ENCODE measurements around the gene OR6S1. TPM values are rescaled to one million over a fixed set of nuclear protein-coding genes. Genes with fewer than 3 reads are reported as not detected.

The OR6S1 gene
- total RNA-seq, 2 experiments from 2014 or later, result not detected

- intact Hi-C loops (cut with micrococcal nuclease), result loop anchor here (1.0 to 5.0 kb wide), 3 partner anchors 24 to 197 kb away; partner anchors contain the start of genes APEX1 and TEP1
- H3K4me1 Mint-ChIP-seq (ENCODE audit: low read depth), result peaks cover under 1% of the 10 kb centered on the region
- no peaks in the 10 kb centered on the region for H3K9me3 Mint-ChIP-seq
- ATAC-seq (peak; percentile 19), DNase-seq (peak; percentile 73)
- H3K27ac Mint-ChIP-seq, result no peak overlapping the region
- H3K36me3 Mint-ChIP-seq (ENCODE audit: low read depth), result no peaks in the 10 kb centered on the region
- no peak overlapping the region for H3K4me3 Mint-ChIP-seq
- CTCF ChIA-PET, result interaction anchor here (0.7 to 7.3 kb wide), 34 partner anchors 9 to 303 kb away, joined by 3 to 104 read pairs (median 4); partner anchors contain the start of genes APEX1, PARP2, PIP4P1 and RNASE11
- TF ChIP-seq CTCF (IDR thresholded peaks at IDR 0.05), result peak; percentile 100
- POLR2A ChIA-PET, result interaction anchor here (0.8 to 1.5 kb wide), 6 partner anchors 73 to 266 kb away, joined by 3 to 7 read pairs (median 4); partner anchors contain the start of genes APEX1, OSGEP and PARP2
- H3K27me3 Mint-ChIP-seq, result no peaks in the 10 kb centered on the region
Observed at GRCh38 chr14:20609215-20610001, 32.1 kb downstream of the OR6S1 start.

- ChIA-PET POLR2A (interaction anchor here (1.4 kb wide), 1 partner anchor 265 kb away, joined by 7 read pairs; the partner anchor contains the start of gene PARP2), CTCF (interaction anchor here (0.6 to 7.3 kb wide), 24 partner anchors 8 to 302 kb away, joined by 3 to 104 read pairs (median 4); partner anchors contain the start of genes PARP2, PIP4P1, RNASE11 and RNASE4)
- Mint-ChIP-seq H3K27me3 (no peaks in the 10 kb centered on the region), H3K4me1 (ENCODE audit: low read depth) (no peaks in the 10 kb centered on the region), H3K36me3 (ENCODE audit: low read depth) (no peaks in the 10 kb centered on the region), H3K9me3 (no peaks in the 10 kb centered on the region), H3K4me3 (no peak overlapping the region), H3K27ac (no peak overlapping the region)
- ATAC-seq (no peak), DNase-seq (no peak)
- intact Hi-C loops (cut with micrococcal nuclease), result loop anchor here (1.0 kb wide), 2 partner anchors 25 to 77 kb away; no protein-coding TSS in a partner anchor
- TF ChIP-seq CTCF (IDR thresholded peaks at IDR 0.05), result no peak
Observed at GRCh38 chr14:20608383-20609110, 32.9 kb downstream of the OR6S1 start.

- ChIA-PET CTCF (interaction anchor here (0.7 to 7.3 kb wide), 7 partner anchors 20 to 280 kb away, joined by 3 to 104 read pairs (median 8); partner anchors contain the start of genes RNASE11, RNASE4 and TEP1), POLR2A (no interaction called here)
- Mint-ChIP-seq H3K27me3 (no peaks in the 10 kb centered on the region), H3K9me3 (no peaks in the 10 kb centered on the region), H3K4me3 (no peak overlapping the region), H3K27ac (no peak overlapping the region), H3K4me1 (ENCODE audit: low read depth) (no peaks in the 10 kb centered on the region), H3K36me3 (ENCODE audit: low read depth) (no peaks in the 10 kb centered on the region)
- intact Hi-C loops (cut with micrococcal nuclease), result loop anchor here (1.0 kb wide), 1 partner anchor 76 kb away; no protein-coding TSS in a partner anchor
- DNase-seq (no peak), ATAC-seq (no peak)
- no peak for TF ChIP-seq CTCF (IDR thresholded peaks at IDR 0.05)
Observed at GRCh38 chr14:20607617-20608016, 33.9 kb downstream of the OR6S1 start.

- Mint-ChIP-seq H3K4me3 (no peak overlapping the region), H3K27ac (no peak overlapping the region), H3K27me3 (no peaks in the 10 kb centered on the region), H3K4me1 (ENCODE audit: low read depth) (no peaks in the 10 kb centered on the region), H3K9me3 (no peaks in the 10 kb centered on the region), H3K36me3 (ENCODE audit: low read depth) (no peaks in the 10 kb centered on the region)
- TF ChIP-seq CTCF (IDR thresholded peaks at IDR 0.05), result no peak
- DNase-seq (no peak), ATAC-seq (no peak)
- POLR2A ChIA-PET, result no interaction called here
- CTCF ChIA-PET, result interaction anchor here (0.7 to 7.3 kb wide), 6 partner anchors 76 to 279 kb away, joined by 3 to 104 read pairs (median 18); partner anchors contain the start of genes RNASE4 and TEP1
- intact Hi-C loops (cut with micrococcal nuclease), result no loop called here
Observed at GRCh38 chr14:20606902-20607242, 34.6 kb downstream of the OR6S1 start.
